ENCODE results near the gene CCL11.

The CCL11 gene

DNA sequence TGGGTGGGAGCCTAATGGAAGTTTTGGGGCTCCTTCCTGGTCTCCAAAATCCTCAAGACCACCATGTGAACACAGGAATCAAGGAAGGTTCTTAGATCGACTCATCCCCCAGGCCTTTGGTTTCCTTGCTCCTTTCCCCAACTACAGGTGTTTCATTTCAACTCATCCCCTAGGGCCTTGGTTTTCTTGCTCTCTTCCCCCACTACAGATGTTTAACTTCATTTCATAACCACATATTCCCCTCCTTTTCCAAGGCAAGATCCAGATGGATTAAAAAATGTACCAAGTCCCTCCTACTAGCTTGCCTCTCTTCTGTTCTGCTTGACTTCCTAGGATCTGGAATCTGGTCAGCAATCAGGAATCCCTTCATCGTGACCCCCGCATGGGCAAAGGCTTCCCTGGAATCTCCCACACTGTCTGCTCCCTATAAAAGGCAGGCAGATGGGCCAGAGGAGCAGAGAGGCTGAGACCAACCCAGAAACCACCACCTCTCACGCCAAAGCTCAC, at the start of gene CCL11:
Gene CCL11, plus strand, starts transcription at position 457 of the 507 bp plus-strand sequence. CDS start 67 bp downstream, outside the sequence.
- no peak for FAIRE-seq

DNA sequence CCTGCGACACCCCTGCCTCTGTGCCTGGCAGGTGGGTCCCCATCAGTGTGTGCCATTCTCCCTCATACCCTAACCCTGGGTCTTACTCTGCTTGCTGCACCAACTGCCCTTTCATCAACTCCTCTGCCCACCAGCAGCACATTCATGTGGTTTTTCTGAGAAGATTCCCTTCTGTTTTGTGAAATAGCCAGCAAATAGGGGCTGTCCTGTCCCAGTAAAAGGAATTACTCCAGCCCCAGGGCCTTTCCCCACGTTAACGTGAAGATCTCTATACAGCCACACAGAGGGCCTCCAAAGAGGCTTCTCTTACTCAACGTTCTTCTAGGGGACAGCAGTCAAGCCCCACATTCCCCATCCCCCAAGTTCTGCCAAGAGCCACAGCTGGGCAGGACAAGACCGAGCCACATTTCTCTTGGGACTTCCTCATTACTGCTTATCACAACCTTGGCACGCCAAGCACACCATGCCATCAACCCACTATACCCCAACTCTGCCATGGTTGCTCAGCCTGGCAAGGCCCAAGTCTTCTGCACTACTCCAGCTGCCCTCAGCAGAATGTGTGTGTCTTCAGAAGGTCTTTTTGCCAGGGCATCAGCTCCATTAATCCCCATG, 49.2 kb upstream of the CCL11 start:
- no peak for FAIRE-seq

DNA sequence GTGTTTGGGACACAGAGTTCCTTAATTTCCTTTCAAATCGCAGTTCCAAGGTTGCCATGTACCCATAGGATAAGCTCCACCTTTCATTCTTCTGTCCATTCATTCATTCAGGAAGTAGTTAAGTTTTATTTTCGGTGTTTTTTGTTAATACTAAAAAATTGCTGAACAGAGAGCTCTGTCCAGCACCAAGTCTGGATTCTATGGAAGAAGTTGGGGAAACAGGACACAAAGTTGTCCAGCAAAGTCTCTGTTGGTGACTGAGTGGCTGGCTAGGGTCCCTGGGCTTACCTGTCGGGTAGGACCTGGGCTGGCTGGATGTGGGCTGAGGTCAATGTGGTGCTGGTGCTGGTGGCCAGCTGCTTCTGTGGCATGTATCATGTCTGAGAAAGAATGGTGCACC, 48.1 kb upstream of the CCL11 start:
- FAIRE-seq = no peak

DNA sequence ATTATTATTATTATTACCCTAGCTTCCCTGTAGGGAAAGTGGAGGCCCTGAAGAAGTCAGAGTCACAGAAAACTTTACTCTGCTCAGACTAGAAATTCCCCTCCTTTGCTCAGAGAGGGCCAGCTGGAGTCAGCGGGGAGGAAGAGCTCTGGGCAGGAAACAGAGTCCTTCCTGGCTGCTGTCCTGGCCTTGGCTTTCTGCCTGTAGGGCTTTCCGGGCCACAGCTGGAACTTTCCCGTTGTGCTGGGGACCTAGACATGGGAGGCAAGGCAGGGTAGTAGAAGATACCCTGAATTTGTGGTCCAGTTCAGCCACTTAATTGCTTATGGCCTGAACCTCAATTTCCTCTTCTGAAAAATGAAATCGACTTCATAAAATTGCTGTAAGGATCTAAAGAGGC, 44.5 kb upstream of the CCL11 start:
- FAIRE-seq = no peak

DNA sequence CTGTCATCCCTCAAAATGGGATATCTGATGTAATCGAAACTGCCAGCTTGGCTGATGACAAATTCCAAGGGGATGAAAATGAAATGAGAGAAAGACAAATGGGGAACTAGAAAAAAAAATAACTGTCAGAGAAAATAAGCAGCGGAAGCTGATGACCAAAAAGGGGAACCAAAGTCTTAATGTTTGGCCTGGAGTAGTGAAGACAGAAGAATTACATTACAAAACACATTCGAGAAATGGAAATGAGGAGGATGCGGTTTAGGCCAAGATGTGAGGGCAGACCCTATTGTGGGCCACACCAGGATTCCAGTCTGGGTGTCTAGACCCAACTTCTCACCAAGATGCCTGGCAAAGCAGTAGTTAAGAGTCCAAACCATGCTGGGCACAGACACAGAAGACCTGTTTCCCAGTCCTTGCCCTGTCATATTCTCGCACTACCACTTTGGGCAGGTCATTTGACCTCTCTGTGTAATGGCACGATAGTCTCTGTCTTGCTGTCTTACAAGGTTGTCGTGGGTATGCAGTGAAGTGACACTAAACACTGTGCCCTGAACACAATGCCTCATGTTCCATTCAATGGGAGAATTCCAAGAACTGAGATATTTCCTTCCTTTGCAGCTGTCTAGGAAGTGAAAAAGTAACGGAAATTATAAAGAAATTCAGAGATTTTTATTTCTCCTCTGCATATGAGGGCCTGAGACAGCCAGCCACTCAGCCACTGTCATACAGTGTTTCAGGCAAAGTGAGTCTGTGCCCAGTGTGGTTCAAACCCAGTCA, 42.8 kb upstream of the CCL11 start:
- FAIRE-seq = no peak

DNA sequence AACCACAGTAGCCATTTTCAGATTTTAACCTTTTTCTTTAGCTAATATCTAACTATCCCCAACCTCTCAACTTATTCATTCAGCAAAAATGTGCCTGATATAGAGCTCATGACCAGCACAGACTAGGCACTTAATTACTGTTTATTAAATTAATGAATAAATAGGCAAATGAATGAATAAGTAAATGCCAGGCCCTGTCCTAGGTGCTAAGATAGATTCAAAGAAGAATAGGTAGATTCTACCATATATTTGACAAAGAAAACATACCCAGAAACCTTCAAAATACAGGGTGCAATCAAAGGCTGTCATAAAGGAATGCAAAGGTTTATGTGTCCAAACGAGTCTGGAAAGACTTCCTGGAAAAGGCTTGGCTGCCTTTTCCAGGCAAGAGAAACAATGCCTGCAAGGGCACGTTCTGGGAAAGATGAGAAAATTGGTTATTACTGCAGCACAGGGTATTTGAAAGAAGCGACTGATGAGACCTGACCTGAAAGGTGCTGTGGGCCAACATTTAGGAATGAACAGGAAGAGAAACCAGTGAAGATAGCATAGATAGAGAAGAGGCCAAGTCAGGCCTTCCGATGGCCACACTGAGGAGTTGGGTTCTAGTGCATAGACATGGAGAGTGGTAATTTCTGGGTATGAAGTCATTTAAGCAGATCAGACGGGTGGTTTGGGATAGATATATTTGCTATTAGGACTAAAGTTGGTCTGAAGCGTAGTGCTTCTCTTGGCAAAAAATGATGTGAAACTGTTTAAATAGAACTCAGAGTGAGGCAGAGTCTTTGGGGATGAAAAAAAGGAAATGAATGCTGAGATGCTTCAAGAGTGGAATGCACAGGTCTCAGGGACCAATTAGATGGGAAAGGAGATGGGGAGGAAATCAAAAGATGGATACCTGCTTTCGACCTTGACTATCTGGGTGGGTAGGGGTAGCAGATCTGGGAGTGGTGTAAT, 41.9 kb upstream of the CCL11 start:
- no peak for FAIRE-seq

DNA sequence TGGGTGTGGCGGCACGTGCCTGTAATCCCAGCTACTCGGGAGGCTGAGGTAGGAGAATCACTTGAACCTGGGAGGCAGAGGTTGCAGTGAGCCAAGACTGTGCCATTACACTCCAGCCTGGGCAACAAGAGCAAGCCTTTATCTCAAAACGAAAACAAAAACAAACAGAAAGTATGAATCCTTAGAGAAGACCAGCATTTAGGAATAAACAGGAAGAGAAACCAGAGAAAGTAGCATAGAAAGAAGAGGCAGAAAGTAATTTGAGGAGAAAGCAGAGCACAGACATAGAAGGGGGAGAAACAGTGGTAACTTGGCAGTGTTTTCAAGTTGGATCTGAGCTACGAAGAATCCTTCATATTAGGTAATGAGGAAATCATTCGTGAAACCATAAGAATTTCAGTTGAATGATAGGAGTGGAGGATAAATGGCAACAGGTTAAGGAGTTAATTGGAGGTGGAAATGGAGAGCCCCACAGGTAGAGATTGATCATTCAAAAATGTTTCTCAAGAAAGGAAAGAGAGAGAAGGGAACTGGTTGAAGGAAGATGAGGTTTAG, 40.1 kb upstream of the CCL11 start:
- no peak for FAIRE-seq

DNA sequence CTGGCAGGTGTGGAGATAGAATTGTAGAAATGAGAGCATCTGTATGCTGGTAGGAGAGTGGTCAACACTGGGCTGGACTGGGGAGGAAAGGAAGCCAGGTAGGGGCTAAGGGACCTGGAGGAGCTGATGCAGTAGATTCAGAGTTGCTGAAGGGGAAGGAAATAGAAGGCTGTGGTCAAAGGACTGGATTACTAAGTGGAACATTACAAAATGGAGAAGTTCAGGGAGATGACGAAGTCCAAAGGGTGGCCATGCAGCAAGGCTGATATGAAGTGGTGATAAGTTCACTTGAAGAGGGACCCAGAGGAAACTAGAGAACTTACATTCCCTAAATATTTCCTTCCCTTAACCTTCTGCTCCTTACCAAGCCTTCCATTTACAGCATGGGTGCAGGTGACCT, 39.1 kb upstream of the CCL11 start:
- FAIRE-seq = no peak

DNA sequence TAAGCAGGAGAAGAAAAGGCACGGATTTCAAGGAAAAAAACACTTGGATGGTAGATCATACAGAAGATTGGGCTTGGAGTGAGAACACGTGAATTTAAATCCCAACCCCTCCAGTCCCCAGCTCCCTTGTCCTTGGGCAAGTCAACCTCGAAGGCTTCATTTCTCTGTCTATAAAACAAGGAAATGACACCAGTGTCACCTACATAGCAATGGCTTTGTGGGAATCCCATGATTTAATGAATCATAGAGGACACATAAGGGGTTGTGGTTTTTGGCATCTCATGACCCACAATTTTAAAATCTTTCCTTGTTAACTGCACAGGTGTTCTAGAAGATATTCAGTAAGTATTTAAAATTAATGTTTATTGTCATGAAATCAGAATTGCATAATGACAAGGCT, 38.7 kb upstream of the CCL11 start:
- FAIRE-seq = no peak

DNA sequence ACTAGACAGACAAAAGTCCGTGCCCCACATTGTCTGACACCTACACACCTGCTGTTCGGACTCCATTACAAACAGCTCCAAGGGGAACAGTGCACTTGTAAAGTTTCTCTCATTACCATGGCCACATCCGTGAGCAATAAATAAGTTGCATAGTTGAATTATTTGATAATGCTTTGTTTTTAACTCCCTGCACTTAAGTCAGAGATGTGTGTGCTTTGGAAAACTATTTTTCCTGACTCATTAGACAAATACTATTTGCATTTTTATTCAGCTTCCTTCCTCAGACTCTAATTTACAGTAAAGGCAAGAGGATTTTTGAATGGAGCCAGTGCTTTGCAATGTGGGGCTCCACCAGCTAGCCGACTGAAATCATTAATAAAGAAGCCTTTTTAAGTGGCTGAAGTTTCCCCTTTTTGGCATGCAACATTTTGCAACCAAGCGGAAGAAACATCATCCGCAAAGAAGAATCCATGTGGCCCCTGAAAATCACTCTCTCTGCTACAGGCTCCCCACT, 37.0 kb upstream of the CCL11 start:
- FAIRE-seq = no peak

DNA sequence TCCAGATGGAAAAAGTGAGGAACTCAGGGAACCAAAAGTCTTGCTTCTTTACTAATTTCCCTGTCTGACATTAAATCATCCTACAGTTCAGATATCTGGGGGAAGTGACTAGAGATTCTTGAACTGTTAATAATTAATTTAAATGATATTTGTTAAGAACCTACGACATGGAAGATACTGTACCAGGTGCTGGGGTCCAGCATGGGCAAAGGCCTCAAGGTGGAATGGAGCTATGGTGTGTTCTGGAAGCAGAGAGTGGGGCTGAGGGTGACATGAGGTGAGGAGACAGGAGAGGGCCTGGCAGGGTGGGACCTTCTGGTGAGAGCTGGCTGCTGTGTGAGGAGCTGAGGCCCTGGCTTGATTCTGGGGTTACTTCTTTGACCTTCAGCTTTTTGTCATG, 36.5 kb upstream of the CCL11 start:
- FAIRE-seq = no peak

DNA sequence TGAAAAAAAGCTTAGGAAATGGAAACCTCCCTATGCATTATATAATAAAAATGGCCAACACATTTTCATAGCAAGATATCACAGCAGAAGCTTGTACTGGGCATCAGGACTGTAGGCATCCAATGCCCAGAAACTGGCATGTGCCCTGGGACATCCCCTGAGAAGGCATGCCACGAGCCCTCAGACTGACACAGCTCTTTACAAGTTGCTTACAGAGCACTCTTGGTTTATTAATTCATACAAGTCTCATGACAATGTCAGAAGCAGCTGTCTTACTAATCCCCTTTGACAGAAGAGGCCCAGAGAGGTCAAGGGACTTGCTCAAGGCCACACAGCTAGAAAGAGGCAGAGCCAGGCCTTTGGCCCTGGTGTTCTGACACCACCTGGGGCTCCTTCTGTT, 36.1 kb upstream of the CCL11 start:
- no peak for FAIRE-seq

DNA sequence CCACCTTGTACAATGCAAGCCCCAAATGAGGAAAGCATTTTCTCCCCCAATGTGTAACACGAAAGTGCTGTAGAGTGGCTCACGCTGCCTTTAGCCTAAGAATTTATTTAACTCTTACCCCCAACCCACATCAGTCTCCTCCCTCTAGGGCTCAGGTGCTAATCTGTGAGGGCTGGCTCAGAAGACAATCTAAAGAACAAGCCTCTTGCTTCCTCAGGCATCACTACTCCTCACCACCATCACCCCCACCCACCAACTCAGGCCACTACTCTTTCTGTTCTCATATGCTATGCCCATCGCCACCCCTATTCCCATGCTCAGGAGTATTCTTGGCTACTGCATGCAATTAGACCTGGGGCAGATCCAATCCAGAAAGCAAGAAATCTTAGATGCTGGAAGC, 34.4 kb upstream of the CCL11 start:
- no peak for FAIRE-seq

DNA sequence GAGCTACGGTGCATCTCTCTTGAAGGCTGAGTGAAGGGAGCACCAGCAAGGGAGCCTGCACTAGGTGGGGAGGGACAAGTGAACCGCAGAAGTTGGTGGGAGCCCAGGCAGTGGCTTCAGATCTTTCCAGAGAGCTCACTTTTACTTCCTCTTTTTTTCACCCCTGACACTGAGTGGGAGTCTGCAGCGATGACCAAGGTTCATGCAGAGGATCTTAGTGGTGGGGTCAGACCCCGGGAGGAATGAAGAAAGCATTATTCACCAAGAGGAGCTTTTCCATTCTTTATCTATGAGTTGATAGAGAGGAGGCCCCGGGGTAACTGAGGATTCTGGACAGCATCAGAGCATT, 33.5 kb upstream of the CCL11 start:
- no peak for FAIRE-seq

DNA sequence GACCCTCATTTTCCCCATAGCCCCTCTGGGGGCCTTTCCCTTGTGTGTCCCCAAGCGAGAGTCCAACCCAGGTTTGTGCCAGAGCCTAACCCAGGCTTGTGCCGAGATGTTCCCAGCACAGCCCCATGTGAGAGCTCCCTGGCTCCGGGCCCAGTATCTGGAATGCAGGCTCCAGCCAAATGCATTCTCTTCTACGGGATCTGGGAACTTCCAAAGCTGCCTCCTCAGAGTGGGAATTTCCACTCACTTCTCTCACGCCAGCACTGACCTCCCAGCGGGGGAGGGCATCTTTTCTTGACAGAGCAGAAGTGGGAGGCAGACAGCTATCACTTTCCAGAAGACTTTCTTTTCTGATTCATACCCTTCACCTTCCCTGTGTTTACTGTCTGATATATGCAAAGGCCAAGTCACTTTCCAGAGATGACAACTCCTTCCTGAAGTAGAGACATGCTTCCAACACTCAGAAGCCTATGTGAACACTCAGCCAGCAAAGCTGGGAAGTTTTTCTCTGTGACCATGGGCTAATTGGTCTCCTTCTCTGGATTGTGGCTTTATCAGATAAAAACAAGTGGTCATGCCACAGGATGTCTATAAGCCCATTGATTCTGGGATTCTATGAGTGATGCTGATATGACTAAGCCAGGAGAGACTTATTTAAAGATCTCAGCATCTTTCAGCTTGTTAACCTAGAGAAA, 33.0 kb upstream of the CCL11 start:
- peak; percentile 80 for FAIRE-seq

DNA sequence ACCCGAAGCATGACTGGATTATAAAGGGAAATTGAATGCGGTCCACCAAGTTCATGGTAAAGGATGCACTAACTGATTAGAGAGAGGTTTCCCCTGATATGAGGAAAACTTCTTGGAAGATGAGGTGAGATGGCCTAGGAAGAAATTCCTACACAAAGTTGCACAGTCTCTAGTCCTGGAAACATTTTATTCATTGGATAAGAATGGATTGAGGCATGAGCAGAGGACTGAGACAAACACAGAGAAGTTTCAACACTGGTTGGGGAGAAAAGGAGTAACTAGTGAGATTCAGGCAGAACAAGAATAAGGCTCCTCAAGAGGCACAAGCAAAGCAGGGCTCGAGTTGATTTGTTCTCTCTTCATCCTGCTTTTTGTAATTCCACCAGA, 32.4 kb upstream of the CCL11 start:
- FAIRE-seq = no peak

DNA sequence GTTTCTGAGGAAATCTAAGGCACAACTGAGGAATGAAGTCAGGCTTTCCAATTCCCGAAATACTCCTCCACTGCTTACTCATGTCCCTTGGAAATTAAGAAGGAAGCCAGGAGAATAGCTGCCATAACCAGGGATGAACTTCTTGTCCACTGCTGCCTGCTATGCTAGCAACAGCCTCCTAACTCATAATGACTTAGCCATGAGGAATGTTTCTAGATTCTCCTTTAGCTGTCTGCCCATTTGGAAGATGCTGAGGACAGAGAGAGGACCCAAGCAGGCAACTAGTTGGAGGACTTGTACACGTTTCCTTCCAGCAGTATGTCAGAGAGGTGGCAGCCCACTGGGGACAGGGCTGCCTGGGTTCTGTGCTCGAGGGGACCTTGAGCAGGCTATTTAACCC, 31.4 kb upstream of the CCL11 start:
- no peak for FAIRE-seq

DNA sequence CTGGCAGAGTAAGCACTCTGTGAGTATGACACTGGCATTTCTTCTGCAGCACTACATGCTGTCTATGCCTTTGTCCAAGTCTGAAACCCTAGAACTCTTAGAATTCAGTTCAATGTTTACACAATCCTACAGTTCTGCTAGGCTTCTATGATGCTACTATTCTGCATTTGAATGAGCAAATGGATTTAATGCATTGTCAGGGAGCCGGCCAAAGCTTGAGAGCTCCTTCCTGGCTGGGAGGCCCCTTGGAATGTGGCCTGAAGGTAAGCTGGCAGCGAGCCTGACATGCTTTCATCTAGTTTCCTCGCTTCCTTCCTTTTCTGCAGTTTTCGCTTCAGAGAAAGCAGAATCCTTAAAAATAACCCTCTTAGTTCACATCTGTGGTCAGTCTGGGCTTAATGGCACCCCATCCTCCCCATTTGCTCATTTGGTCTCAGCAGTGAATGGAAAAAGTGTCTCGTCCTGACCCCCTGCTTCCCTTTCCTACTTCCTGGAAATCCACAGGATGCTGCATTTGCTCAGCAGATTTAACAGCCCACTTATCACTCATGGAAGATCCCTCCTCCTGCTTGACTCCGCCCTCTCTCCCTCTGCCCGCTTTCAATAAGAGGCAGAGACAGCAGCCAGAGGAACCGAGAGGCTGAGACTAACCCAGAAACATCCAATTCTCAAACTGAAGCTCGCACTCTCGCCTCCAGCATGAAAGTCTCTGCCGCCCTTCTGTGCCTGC, 30.7 kb upstream of the CCL11 start, which contains the start of gene CCL2:
Gene CCL2, plus strand, starts transcription at position 635 of the 730 bp plus-strand sequence. Its CDS starts 65 bp downstream, at position 700.
- FAIRE-seq = no peak

DNA sequence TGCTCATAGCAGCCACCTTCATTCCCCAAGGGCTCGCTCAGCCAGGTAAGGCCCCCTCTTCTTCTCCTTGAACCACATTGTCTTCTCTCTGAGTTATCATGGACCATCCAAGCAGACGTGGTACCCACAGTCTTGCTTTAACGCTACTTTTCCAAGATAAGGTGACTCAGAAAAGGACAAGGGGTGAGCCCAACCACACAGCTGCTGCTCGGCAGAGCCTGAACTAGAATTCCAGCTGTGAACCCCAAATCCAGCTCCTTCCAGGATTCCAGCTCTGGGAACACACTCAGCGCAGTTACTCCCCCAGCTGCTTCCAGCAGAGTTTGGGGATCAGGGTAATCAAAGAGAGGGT, 30.2 kb upstream of the CCL11 start:
- FAIRE-seq = no peak

DNA sequence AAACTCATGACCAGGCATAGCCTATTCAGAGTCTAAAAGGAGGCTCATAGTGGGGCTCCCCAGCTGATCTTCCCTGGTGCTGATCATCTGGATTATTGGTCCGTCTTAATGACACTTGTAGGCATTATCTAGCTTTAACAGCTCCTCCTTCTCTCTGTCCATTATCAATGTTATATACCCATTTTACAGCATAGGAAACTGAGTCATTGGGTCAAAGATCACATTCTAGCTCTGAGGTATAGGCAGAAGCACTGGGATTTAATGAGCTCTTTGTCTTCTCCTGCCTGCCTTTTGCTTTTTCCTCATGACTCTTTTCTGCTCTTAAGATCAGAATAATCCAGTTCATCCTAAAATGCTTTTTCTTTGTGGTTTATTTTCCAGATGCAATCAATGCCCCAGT, 29.7 kb upstream of the CCL11 start:
- FAIRE-seq = no peak

DNA sequence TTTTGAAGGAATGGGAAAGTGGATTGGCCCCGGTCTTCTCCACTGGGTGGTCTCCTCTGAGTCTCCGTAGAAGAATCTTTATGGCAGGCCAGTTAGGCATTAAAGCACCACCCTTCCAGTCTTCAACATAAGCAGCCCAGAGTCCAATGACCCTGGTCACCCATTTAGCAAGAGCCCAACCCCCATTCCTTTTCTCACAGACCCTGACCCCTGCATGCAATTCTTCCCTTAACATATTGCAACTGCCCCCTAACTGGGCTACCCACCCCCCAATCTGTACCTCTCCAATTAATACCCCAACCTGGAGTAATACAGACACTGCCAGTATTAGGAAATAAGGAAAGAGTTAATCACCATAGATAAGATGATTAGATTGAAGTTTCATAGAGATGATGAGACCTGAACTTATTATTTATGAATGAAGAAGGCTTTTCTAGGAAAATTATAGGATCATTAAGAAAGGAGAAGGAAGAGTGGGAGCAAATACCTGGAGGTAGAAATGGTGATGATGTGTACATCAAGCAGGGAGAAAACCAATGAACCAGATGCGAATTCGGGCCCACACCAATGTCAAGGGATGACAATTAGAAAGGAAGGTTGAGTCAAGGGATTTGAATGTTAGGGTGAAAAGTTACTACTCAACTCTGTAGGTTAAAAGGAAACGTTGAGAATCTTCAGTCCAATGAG, 28.1 kb upstream of the CCL11 start:
- no peak for FAIRE-seq

Measured in endometrium (tissue), 2 donors.